Right lobe of liver (tissue), 4 donors: ENCODE data around the gene ARFGAP3.

Source experiments
- CTCF ChIP-seq, 4 donors: fragments of 200-600 bp in 3 of 4; fragments of 450-650 bp in 1 of 4; IDR thresholded peaks; one replicate each; pipeline versions ENCODE4 v1.5.1 to v1.8.0; 2016 to 2022; ENCODE audit warnings: antibody characterized with exemption in 4 of 4, mild to moderate bottlenecking in 2 of 4
- POLR2A ChIP-seq: fragments of 450-650 bp; IDR thresholded peaks from one replicate; pipeline ENCODE4 v1.6.1; 2017; ENCODE audit warnings: antibody characterized with exemption, mild to moderate bottlenecking
- donor health status: DM: no; HTN: no; CAD: no.
- donor health status: DM: no; HTN: no; CAD: no.
- donor health status: DM: no; HTN: yes; CAD: no.

GRCh38 chr22:42856865-42857704 is at the start of gene ARFGAP3:
- TF ChIP-seq CTCF (IDR thresholded peaks at IDR 0.05) (no peak), POLR2A (peak; percentile 90)
